NT2/D1 (cell line): ENCODE measurements around the gene PRDX6.

ENCODE experiments used
- SUZ12 ChIP-seq: IDR thresholded peaks from 2 replicates; pipeline ENCODE4 v1.6.1; 2011; ENCODE audit not compliant: insufficient read length, insufficient read depth; ENCODE audit errors: extremely low read depth
- YY1 ChIP-seq: IDR thresholded peaks from 2 replicates; pipeline ENCODE4 v1.6.1; 2011; ENCODE audit not compliant: insufficient read length, insufficient read depth
- ZNF274 ChIP-seq: IDR thresholded peaks from 2 replicates; pipeline ENCODE4 v1.6.1; 2011; ENCODE audit warnings: mild to moderate bottlenecking, low read depth, low read length

GRCh38 chr1:173523329-173523728 is 46.2 kb downstream of the PRDX6 start:
- TF ChIP-seq YY1, result no peak
- no peak for TF ChIP-seq ZNF274
- no peak for TF ChIP-seq SUZ12
